Measurements from ENCODE around the gene KLHDC7B.

The KLHDC7B gene

GRCh38 chr22:50544078-50544745 lies 1.5 kb upstream of the KLHDC7B start:
- DNase-seq: peak in 9 of 10 donors; percentile 65 to 94 (median 76)
- intact Hi-C loops (cut with DNase I): no loop called here

DNA sequence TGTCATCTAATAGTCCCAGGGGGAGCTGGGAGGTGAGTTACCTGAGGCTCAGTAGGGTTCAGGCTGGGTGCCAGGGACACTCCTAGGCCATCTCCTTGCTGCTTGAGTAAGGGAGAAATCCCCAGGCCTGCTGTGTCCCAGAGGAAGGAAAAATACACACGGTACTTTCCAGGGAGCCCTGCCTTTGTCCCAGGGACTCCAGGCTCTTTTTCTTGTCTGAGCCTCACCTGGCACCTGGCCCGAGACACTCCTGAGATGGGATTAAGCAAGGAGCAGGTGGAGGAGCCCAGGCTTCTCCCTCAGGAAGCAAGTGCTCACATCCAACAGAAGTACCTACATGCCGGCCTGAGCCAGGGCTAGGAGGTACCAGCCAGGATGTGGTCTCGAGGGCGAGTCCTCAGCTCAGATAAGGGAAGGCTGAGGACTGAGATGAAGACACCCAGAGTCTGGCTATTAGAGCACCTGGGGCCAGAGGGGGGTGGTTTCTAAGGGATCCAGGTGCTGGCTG lies 899 bp upstream of the KLHDC7B start:
- peak in 2 of 10 donors; percentile 60 to 80 for DNase-seq
- intact Hi-C loops (cut with DNase I): no loop called here

- DNase-seq: peak in 1 of 10 donors; percentile 77
- intact Hi-C loops (cut with DNase I): no loop called here
These were observed 895 bp downstream of the KLHDC7B start for GRCh38 chr22:50546326-50547262.

DNA sequence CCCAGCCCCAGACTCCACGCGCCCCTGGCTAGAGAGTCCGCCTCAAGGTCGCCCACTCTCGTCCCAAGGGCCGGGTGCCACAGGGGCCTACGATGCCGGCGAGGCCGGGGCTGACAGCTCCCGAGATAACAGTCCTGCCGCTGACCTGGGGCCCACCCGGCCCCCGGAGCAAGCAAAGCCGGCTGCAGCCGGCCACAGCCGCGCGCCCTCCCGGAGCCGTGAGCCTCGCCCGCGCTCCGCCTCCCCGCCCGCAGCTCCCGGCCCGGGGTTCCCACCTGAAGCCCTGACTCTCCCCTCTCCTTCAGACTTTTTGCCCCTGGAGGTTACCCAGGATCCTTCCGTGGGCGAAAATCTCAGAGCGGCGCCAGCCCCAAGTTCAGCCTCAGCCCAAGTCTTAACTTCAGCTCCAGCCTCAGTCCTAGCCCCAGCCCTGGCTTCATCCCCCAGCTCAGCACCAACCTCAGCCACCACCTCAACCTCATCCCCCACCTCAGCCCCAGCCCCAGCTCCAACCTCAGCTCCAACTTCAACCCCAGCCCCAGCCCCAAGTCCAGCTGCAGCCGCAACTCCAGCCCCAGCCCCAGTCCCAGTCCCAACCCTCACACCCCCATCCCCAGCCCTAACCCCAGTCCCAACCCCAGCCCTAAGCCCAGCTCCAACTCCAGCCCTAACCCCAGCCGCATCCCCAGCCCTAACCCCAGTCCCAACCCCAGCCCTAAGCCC lies 1.7 kb downstream of the KLHDC7B start:
- peak in 1 of 10 donors; percentile 62 for DNase-seq
- intact Hi-C loops (cut with DNase I): no loop called here

DNA sequence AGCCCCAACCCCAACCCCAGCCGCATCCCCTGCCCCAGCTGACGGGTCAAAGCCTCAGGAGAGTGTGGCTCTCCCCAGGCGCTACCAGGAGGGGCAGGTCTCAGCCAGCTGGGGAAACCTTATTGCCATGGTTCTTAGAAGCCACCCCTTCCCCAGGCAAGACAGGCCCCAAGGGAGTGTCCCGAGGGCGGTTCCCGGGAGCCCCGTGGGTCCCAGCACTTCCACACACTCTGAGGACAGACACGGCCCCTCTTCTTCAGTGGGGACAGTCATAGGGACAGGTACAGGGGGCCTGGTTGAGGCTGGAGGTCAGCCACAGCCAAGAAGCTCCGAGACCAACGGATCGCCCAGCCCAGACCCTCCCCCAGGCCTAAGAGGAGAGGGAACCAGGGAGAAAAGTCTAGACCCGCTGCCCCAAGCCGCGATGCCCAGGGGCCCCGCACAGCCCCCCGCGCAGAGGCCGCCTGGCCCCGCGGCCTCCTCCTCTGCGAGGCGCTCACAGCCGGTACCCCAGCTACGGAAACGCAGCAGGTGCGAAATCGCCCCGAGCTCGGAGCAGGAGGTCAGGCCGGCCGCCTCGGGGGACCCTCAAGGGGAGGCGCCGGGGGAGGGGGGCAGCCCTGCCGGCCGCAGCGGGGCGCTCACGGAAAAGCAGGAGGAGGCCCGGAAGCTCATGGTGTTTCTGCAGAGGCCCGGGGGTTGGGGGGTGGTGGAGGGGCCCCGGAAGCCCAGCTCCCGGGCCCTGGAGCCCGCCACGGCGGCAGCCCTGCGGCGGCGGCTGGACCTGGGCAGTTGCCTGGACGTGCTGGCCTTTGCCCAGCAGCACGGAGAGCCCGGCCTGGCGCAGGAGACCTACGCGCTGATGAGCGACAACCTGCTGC lies 2.6 kb downstream of the KLHDC7B start:
- intact Hi-C loops (cut with DNase I): no loop called here
- DNase-seq: peak in 2 of 10 donors; percentile 72 to 84

DNA sequence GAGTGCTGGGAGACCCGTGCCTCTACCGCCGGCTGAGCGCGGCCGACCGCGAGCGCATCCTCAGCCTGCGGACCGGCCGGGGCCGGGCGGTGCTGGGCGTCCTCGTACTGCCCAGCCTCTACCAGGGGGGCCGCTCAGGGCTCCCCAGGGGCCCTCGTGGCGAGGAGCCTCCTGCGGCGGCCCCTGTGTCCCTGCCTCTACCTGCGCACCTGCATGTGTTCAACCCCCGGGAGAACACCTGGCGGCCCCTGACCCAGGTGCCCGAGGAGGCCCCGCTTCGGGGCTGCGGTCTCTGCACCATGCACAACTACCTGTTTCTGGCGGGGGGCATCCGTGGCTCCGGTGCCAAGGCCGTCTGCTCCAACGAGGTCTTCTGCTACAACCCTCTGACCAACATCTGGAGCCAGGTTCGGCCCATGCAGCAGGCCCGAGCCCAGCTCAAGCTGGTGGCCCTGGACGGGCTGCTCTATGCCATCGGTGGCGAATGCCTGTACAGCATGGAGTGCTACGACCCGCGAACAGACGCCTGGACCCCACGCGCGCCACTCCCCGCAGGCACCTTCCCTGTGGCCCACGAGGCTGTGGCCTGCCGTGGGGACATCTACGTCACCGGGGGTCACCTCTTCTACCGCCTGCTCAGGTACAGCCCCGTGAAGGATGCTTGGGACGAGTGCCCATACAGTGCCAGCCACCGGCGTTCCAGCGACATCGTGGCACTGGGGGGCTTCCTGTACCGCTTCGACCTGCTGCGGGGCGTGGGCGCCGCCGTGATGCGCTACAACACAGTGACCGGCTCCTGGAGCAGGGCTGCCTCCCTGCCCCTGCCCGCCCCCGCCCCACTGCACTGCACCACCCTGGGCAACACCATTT lies 3.5 kb downstream of the KLHDC7B start:
- intact Hi-C loops (cut with DNase I): no loop called here
- DNase-seq: peak in 2 of 10 donors; percentile 44 to 80

GRCh38 chr22:50550395-50550794 lies 4.7 kb downstream of the KLHDC7B start:
- peak in 1 of 10 donors; percentile 36 for DNase-seq
- intact Hi-C loops (cut with DNase I): no loop called here

- peak in 1 of 10 donors; percentile 57 for DNase-seq
- intact Hi-C loops (cut with DNase I): no loop called here
These were observed 5.6 kb downstream of the KLHDC7B start for GRCh38 chr22:50551160-50551752.

- intact Hi-C loops (cut with DNase I): no loop called here
- peak in 1 of 10 donors; percentile 2 for DNase-seq
These were observed 7.6 kb downstream of the KLHDC7B start for GRCh38 chr22:50553310-50553709.

GRCh38 chr22:50556703-50557102 lies 11.0 kb downstream of the KLHDC7B start:
- DNase-seq: no peak
- intact Hi-C loops (cut with DNase I): no loop called here

DNA sequence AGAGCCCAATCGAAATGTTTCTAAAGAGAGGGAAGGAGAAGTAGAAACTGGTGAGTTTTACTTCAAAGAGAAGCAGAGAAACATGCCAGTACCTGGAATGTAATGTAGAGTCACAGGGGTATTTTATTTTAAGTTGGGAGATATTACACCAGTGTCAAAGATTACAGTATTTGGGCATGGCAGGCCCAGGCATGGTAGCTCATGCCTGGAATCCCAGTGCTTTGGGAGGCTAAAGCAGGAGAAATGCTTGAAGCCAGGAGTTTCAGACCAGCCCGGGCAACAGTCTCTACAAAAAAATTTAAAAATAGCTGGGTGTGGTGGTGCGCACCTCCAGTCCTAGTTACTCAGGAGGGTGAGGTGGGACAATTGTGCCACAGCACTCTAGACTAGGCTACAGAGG lies 14.3 kb downstream of the KLHDC7B start:
- intact Hi-C loops (cut with DNase I): loop anchor here (2.0 kb wide), 1 partner anchor 19 kb away; no protein-coding TSS in a partner anchor
- peak in 1 of 10 donors; percentile 25 for DNase-seq

GRCh38 chr22:50561401-50562358 lies 16.0 kb downstream of the KLHDC7B start:
- intact Hi-C loops (cut with DNase I): loop anchor here (2.0 kb wide), 3 partner anchors 21 to 35 kb away; partner anchors contain the start of gene CHKB
- DNase-seq: peak in 3 of 10 donors; percentile 4 to 52 (median 34)

GRCh38 chr22:50562523-50563412 lies 17.1 kb downstream of the KLHDC7B start, which contains the start of gene SYCE3:
SYCE3 (minus strand) TSS chr22:50562919; CDS start chr22:50556405, 6,514 bp downstream.
- peak; percentile 93 to 100 (median 98) for DNase-seq
- intact Hi-C loops (cut with DNase I): loop anchor here (2.0 kb wide), 2 partner anchors 20 to 36 kb away; partner anchors contain the start of gene CHKB

- peak in 3 of 10 donors; percentile 12 to 77 (median 76) for DNase-seq
- intact Hi-C loops (cut with DNase I): loop anchor here (2.0 kb wide), 2 partner anchors 19 to 37 kb away; partner anchors contain the start of gene CHKB
These were observed 17.9 kb downstream of the KLHDC7B start for GRCh38 chr22:50563413-50564160.

GRCh38 chr22:50564289-50564688 lies 18.6 kb downstream of the KLHDC7B start:
- DNase-seq: peak in 2 of 10 donors; percentile 40
- intact Hi-C loops (cut with DNase I): no loop called here
